ENCODE data around the gene CEMIP2.
A peak's percentile ranks its signal among the peaks of the same experiment; 100 is the strongest.

CEMIP2 gene

GRCh38 chr9:71796100-71796767, 27.9 kb upstream of the CEMIP2 start:
- Histone ChIP-seq H3K27ac (ENCODE audit: poor library complexity, severe bottlenecking) (no peak overlapping the region), H3K27me3 (ENCODE audit: insufficient read depth, poor library complexity, severe bottlenecking) (no peaks in the 10 kb centered on the region), H3K9me3 (ENCODE audit: severe bottlenecking) (no peaks in the 10 kb centered on the region), H3K4me1 (ENCODE audit: insufficient read depth, poor library complexity, severe bottlenecking) (no peaks in the 10 kb centered on the region), H3K4me3 (ENCODE audit: severe bottlenecking) (no peak overlapping the region), H3K36me3 (ENCODE audit: low read depth) (no peaks in the 10 kb centered on the region)
- TF ChIP-seq CTCF (IDR thresholded peaks at IDR 0.05; ENCODE audit: poor library complexity, severe bottlenecking) = no peak
- DNase-seq (ENCODE audit: low spot score) (no peak), ATAC-seq (ENCODE audit: low read depth) (no peak)

GRCh38 chr9:71795097-71795813, 26.9 kb upstream of the CEMIP2 start:
- no peaks in the 10 kb centered on the region for H3K27me3 ChIP-seq (ENCODE audit: insufficient read depth, poor library complexity, severe bottlenecking)
- no peaks in the 10 kb centered on the region for H3K36me3 ChIP-seq (ENCODE audit: low read depth)
- no peak overlapping the region for H3K4me3 ChIP-seq (ENCODE audit: severe bottlenecking)
- ATAC-seq (ENCODE audit: low read depth) (no peak), DNase-seq (ENCODE audit: low spot score) (no peak)
- H3K27ac ChIP-seq (ENCODE audit: poor library complexity, severe bottlenecking) = no peak overlapping the region
- H3K9me3 ChIP-seq (ENCODE audit: severe bottlenecking) = no peaks in the 10 kb centered on the region
- H3K4me1 ChIP-seq (ENCODE audit: insufficient read depth, poor library complexity, severe bottlenecking) = no peaks in the 10 kb centered on the region
- TF ChIP-seq CTCF (IDR thresholded peaks at IDR 0.05; ENCODE audit: poor library complexity, severe bottlenecking) = no peak

- TF ChIP-seq CTCF (IDR thresholded peaks at IDR 0.05; ENCODE audit: poor library complexity, severe bottlenecking) = no peak
- peak; percentile 42; the same call in 2 of the 3 replicates for ATAC-seq (ENCODE audit: low read depth)
- Histone ChIP-seq H3K4me1 (ENCODE audit: insufficient read depth, poor library complexity, severe bottlenecking) (no peaks in the 10 kb centered on the region), H3K27ac (ENCODE audit: poor library complexity, severe bottlenecking) (no peak overlapping the region), H3K4me3 (ENCODE audit: severe bottlenecking) (no peak overlapping the region), H3K9me3 (ENCODE audit: severe bottlenecking) (no peaks in the 10 kb centered on the region), H3K36me3 (ENCODE audit: low read depth) (no peaks in the 10 kb centered on the region), H3K27me3 (ENCODE audit: insufficient read depth, poor library complexity, severe bottlenecking) (no peaks in the 10 kb centered on the region)
- DNase-seq (ENCODE audit: low spot score) = no peak
These were observed 25.2 kb upstream of the CEMIP2 start for GRCh38 chr9:71793386-71794105.

GRCh38 chr9:71791875-71792274, 23.6 kb upstream of the CEMIP2 start:
- H3K27ac ChIP-seq (ENCODE audit: poor library complexity, severe bottlenecking) = no peak overlapping the region
- no peak for TF ChIP-seq CTCF (IDR thresholded peaks at IDR 0.05; ENCODE audit: poor library complexity, severe bottlenecking)
- no peaks in the 10 kb centered on the region for H3K36me3 ChIP-seq (ENCODE audit: low read depth)
- DNase-seq (ENCODE audit: low spot score) (no peak), ATAC-seq (ENCODE audit: low read depth) (no peak)
- no peaks in the 10 kb centered on the region for H3K27me3 ChIP-seq (ENCODE audit: insufficient read depth, poor library complexity, severe bottlenecking)
- no peak overlapping the region for H3K4me3 ChIP-seq (ENCODE audit: severe bottlenecking)
- no peaks in the 10 kb centered on the region for H3K9me3 ChIP-seq (ENCODE audit: severe bottlenecking)
- no peaks in the 10 kb centered on the region for H3K4me1 ChIP-seq (ENCODE audit: insufficient read depth, poor library complexity, severe bottlenecking)
